ENCODE data around the gene PPARG.

DNA sequence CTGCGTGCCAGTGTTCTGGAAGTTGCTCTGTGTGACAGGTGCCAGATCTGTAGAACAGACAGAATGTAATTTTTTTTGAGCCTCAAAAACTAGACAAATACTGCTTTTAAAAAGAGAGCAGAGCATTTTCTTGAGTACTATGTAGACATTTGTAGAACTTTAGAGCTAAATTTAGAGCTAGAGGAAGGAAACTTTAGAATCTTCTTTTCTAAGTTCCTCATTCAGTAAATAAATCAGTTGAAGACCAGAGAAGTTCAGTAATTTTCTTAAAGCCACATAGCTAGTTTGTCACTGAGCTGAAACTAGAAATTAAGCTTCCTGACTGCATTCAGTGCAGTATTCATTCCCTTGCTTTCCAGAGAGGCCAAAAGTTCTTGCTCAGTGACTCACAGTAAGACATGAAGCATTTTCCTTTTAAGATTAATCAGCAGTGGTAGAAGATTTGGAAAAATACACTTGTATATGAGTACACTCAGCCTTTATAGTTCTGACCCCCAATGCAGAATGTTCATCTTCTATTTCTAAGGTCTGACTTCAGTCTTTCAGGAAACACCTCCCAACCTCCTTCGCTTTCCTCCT, 111.8 kb downstream of the PPARG start:
- TF ChIP-seq, protein P1, sequence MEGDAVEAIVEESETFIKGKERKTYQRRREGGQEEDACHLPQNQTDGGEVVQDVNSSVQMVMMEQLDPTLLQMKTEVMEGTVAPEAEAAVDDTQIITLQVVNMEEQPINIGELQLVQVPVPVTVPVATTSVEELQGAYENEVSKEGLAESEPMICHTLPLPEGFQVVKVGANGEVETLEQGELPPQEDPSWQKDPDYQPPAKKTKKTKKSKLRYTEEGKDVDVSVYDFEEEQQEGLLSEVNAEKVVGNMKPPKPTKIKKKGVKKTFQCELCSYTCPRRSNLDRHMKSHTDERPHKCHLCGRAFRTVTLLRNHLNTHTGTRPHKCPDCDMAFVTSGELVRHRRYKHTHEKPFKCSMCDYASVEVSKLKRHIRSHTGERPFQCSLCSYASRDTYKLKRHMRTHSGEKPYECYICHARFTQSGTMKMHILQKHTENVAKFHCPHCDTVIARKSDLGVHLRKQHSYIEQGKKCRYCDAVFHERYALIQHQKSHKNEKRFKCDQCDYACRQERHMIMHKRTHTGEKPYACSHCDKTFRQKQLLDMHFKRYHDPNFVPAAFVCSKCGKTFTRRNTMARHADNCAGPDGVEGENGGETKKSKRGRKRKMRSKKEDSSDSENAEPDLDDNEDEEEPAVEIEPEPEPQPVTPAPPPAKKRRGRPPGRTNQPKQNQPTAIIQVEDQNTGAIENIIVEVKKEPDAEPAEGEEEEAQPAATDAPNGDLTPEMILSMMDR (IDR thresholded peaks at IDR 0.05; ENCODE audit: low read depth, low read length, missing input control): no peak
- TF ChIP-seq, protein P2, sequence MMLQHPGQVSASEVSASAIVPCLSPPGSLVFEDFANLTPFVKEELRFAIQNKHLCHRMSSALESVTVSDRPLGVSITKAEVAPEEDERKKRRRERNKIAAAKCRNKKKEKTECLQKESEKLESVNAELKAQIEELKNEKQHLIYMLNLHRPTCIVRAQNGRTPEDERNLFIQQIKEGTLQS (IDR thresholded peaks at IDR 0.05): no peak
- TF ChIP-seq, protein P3, sequence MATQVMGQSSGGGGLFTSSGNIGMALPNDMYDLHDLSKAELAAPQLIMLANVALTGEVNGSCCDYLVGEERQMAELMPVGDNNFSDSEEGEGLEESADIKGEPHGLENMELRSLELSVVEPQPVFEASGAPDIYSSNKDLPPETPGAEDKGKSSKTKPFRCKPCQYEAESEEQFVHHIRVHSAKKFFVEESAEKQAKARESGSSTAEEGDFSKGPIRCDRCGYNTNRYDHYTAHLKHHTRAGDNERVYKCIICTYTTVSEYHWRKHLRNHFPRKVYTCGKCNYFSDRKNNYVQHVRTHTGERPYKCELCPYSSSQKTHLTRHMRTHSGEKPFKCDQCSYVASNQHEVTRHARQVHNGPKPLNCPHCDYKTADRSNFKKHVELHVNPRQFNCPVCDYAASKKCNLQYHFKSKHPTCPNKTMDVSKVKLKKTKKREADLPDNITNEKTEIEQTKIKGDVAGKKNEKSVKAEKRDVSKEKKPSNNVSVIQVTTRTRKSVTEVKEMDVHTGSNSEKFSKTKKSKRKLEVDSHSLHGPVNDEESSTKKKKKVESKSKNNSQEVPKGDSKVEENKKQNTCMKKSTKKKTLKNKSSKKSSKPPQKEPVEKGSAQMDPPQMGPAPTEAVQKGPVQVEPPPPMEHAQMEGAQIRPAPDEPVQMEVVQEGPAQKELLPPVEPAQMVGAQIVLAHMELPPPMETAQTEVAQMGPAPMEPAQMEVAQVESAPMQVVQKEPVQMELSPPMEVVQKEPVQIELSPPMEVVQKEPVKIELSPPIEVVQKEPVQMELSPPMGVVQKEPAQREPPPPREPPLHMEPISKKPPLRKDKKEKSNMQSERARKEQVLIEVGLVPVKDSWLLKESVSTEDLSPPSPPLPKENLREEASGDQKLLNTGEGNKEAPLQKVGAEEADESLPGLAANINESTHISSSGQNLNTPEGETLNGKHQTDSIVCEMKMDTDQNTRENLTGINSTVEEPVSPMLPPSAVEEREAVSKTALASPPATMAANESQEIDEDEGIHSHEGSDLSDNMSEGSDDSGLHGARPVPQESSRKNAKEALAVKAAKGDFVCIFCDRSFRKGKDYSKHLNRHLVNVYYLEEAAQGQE (IDR thresholded peaks at IDR 0.05): no peak
- TF ChIP-seq, protein P4, sequence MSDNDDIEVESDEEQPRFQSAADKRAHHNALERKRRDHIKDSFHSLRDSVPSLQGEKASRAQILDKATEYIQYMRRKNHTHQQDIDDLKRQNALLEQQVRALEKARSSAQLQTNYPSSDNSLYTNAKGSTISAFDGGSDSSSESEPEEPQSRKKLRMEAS (IDR thresholded peaks at IDR 0.05): no peak
- TF ChIP-seq TAF1 (conservative IDR thresholded peaks at IDR 0.05) (no peak), RAD21 (IDR thresholded peaks at IDR 0.05) (no peak)
